Ammon's horn (tissue), 1 donor: ENCODE results near the gene PUS3.

Experiments
- DNase-seq: peaks from one replicate; pipeline ENCODE4 v3.0.0-alpha.2; 2016; ENCODE audit warnings: low spot score

PUS3 gene

DNA sequence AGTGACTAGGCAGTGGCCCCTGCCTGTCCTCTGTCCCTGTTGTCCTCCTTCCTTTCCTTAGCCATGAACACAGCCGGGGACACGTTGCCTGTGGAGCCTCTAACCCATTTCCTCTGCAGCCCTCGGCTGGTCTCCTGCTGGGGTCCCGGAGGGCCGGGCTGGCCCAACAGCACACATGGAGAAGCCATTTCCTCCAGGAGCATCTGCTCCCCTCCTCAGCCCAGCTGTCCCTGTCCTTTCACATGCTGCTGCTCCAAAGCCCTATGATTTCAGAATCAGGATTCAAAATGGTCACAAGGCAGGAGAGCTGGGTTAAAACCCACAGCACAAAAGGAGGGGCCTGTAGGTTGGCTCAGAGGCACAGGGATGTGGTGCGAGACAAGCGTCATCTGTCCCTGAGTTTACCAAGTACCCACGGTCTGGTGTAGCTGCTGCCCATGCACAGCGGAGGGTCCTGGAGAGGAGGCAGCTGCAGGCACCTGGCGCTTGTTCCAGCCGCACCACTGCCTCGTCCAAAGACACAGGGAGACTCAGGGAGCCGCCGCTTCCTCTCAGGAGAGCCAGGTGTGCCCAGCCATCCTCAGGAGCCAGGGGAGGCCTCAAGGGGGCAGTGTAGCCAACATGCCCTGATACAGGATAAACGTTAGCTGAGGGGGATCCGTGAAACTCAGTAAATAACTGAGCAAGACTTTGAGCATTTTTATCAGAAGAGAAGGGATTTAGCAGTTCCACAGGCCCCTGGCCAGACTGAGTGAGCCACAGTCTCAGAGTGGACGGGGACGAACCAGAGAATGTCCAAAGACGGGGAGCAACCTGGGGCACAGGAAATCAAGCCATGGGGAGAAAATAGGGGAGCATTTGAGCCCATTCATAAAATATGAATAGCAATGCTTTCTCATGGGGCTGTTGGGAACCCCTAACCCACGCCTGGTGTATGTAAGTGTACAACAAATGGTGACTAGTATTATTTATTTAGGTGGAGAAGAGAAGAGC lies 38.9 kb upstream of the PUS3 start:
- DNase-seq, result peak; percentile 53

DNA sequence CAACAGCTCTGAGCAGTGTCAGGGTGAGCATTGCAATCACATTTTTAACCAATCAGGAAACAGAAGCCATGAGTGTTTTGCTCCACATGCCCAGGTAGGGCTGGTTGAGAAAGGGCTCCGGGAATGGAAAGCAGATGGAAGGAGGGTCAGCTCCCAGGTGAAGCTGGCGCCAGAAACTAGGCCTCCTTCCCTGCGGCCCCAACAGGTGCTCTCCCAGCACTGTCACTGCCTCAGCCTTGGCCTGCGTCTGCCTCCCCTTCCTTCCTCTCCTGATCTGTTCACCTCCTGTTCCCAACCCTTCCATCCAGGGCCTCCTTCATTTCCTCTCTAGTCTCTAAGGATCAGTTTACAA lies 38.2 kb upstream of the PUS3 start:
- DNase-seq, result no peak

DNA sequence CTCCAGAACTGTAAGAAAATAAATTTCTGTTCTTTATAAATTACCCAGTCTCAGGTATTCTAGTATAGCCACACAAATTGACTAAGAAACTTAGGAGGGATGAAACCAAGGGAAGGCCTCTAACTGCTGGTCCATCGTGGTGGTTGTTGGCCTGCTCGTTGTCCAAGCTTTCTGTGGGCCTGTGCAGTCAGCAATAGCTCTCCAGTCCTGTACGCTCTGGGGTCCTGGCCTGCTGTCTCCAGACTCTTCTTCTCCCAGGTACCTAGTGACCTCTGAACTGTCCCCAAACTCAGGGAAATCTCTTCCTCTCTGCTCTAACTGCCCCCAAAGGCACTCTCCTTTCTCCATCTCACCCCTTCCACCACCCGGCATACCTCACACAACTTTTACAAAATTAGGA lies 37.1 kb upstream of the PUS3 start:
- DNase-seq, result no peak

DNA sequence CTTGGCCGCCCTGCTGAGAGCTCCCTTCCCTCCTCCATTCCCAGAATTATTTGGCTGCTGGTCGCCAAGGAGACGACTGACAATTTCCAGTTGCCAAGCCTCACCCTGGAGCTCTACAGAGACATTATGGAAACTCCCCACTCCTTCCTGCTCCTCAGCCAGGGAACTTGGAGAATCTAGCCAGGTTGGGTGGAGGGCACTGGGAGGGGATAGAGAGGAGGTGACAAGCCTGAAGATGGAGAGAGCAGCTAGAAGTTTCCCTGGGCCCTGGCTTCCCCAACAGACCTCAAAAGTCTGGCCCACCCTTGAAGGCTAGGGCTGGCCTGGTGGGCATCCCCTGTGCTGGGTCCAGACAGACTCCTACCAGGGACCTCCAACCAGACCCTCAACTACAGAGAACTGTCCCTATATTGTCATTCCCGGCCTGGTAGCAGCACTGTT lies 36.1 kb upstream of the PUS3 start:
- DNase-seq, result peak; percentile 29

- no peak for DNase-seq
Measured at GRCh38 chr11:125938418-125938817, 35.4 kb upstream of the PUS3 start.

GRCh38 chr11:125935618-125936199 lies 32.7 kb upstream of the PUS3 start:
- no peak for DNase-seq

DNA sequence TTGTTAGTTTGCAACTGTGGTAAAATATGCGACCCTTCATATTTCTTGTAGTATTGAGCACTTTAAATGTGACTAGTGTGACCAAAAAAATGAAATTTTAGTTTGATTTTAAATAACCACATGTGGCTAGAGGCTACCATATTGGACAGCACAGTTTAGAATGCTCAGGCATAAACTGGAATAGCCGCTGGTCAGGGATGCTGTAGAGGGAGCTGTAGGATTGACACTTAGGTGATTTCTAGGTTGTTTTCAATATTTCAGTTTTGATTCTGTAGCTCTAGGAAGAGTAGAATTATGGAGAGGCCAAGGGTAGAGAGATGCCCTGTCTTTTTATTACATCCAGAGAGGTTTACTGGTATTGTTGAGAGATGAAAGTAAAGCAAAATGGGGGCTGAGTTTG lies 32.0 kb upstream of the PUS3 start:
- no peak for DNase-seq

DNA sequence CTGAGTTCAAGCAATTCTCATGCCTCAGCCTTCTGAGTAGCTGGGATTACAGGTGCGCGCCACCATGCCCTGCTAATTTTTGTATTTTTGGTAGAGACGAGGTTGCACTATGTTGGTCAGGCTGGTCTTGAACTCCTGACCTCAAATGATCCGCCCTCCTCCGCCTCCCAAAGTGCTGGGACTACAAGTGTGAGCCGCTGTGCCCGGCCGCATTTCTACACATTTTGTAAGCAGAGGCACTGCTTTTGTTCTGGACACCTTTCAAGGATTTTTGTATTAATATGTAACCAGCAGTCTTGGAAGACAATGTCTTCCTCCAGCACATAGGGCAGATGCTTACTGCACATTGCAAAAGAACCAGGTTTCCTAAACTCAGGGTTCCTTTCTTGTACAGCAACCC lies 31.5 kb upstream of the PUS3 start:
- no peak for DNase-seq

- no peak for DNase-seq
Measured at GRCh38 chr11:125933030-125933813, 30.2 kb upstream of the PUS3 start.

- no peak for DNase-seq
Measured at GRCh38 chr11:125932301-125932700, 29.3 kb upstream of the PUS3 start.

DNA sequence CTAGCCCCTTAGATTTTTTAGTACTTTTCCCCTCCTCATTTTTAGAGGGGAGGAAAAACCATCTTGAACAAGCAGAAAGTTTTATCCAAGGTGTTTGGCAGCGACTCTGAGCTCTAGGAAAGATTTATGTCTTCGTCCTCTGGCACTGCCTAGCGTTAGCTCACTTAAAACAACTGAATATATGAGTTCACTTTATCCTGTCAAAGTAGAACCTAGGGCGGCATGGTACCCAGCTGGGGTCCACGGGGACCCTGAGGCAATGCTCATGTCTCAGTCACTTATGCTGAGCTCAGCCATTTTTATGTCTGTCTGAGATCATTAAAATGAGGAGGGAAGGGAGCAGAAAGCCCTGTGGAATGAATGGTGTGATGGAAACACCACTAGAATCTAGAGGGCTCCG lies 28.7 kb upstream of the PUS3 start:
- DNase-seq, result no peak

GRCh38 chr11:125931116-125931515 lies 28.1 kb upstream of the PUS3 start:
- no peak for DNase-seq

DNA sequence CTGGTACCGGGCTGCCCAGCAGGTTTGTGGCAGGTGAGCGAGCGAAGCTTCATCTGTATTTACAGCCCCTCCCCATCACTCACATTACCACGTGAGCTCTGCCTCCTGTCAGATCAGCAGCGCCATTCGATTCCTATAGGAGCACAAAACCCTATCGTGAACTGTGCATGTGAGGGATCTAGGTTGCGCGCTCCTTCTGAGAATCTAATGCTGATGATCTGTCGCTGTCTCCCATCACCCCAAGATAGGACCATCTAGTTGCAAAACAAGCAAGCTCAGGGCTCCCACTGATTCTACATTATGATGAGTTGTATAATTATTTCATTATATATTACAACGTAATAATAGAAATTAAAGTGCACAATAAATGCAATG lies 27.1 kb upstream of the PUS3 start:
- DNase-seq, result no peak

- peak; percentile 17 for DNase-seq
Measured at GRCh38 chr11:125929445-125930075, 26.6 kb upstream of the PUS3 start.

DNA sequence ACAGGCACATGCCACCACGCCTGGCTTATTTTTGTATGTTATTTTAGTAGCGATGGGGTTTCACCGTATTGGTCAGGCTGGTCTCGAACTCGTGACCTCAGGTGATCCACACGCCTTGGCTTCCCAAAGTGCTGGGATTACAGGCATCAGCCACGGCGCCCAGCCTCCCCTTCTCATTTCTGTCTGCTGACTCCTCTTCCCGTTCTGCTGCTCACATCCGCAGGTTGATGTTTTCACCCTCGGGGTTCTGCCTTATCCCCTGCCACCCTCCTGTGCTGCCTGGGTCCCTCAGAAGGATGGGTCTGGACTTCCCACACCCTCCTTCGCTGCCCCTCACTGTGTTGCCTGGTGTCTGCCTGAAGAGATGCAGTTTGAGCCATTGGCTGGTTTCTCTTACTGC lies 23.7 kb upstream of the PUS3 start:
- DNase-seq, result no peak

- no peak for DNase-seq
Measured at GRCh38 chr11:125925804-125926203, 22.8 kb upstream of the PUS3 start.

- DNase-seq, result no peak
Measured at GRCh38 chr11:125925247-125925740, 22.3 kb upstream of the PUS3 start.

DNA sequence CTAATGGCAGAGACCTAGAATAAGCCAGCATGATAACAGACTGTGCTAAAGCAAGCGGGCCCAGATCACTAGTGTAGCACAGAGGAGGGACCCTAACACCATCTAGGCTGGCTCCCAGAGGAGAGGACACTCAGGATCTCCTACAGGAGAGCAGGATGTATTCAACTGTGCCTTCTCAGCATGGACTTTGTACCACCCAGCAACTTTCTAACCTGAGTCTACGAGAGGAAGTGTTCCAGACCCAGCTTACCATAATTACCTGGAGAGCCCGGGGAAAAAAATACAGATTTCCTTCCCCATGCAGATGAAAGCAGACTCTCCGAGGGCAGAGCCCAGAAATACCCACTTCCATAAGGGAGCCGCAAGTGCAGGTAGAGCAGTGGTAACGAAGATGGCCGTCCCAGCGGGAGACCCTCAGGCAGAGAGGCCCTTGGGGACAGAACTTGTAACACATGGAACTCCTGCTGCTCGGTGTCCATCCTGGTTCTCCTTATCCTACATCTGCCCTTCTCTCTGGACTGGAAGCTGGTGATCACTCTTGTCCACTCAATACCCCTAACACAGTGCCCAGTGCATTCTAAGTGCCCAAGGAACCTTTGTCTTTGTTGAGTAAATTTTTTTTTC lies 21.5 kb upstream of the PUS3 start:
- no peak for DNase-seq

DNA sequence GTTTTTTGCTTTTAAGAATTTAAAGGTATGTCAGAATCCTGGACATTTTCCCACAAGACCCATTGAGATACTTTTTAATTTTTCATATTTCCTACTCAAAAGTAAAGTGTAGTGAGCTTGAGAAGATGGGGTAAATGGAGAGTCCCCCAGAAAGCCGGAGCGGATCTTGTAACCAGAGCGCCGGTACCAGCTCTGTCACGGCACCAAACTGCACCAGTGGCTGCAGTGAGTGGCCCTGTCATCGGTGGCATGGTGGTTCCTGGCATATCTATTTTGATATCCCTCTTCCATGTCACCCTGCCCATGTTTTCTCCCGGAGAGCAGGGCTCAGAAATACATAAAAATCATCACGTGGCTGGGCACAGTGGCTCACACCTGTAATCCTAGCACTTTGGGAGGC lies 20.6 kb upstream of the PUS3 start:
- DNase-seq, result no peak

- peak; percentile 86 for DNase-seq
Measured at GRCh38 chr11:125923012-125923579, 20.1 kb upstream of the PUS3 start.

GRCh38 chr11:125922156-125922555 lies 19.1 kb upstream of the PUS3 start:
- no peak for DNase-seq
